ENCODE data around the gene HUWE1.

Gene HUWE1

GRCh38 chrX:53556868-53557267 lies 129.7 kb downstream of the HUWE1 start:
- Histone ChIP-seq H3K4me3 (IDR thresholded peaks at IDR 0.05; ENCODE audit: insufficient read depth, low read depth, low read length) (no peak overlapping the region), H4K20me1 (ENCODE audit: insufficient read depth) (no peaks in the 10 kb centered on the region), H3K4me1 (ENCODE audit: low read depth, poor library complexity, severe bottlenecking) (no peaks in the 10 kb centered on the region), H3K4me2 (no peak overlapping the region), H3K27me3 (ENCODE audit: insufficient read depth, low read depth) (no peaks in the 10 kb centered on the region), H3K79me2 (ENCODE audit: insufficient read depth, low read depth) (no peaks in the 10 kb centered on the region), H3K27ac (no peak overlapping the region), H3K9ac (no peak overlapping the region), H3K36me3 (ENCODE audit: insufficient read depth) (peaks cover 3% of the 10 kb centered on the region; the same call in 1 of the 2 replicates), H2AFZ (ENCODE audit: low read depth) (no peak overlapping the region)
- TF ChIP-seq CTCF (conservative IDR thresholded peaks at IDR 0.05; ENCODE audit: low read depth, low read length) = no peak

GRCh38 chrX:53550756-53551463 lies 135.6 kb downstream of the HUWE1 start:
- Histone ChIP-seq H3K4me1 (ENCODE audit: low read depth, poor library complexity, severe bottlenecking) (no peaks in the 10 kb centered on the region), H3K36me3 (ENCODE audit: insufficient read depth) (no peaks in the 10 kb centered on the region; the same call in 1 of the 2 replicates), H3K27ac (no peak overlapping the region), H3K4me2 (no peak overlapping the region), H4K20me1 (ENCODE audit: insufficient read depth) (no peaks in the 10 kb centered on the region), H3K27me3 (ENCODE audit: insufficient read depth, low read depth) (no peaks in the 10 kb centered on the region), H3K79me2 (ENCODE audit: insufficient read depth, low read depth) (no peaks in the 10 kb centered on the region), H2AFZ (ENCODE audit: low read depth) (no peak overlapping the region), H3K9ac (no peak overlapping the region), H3K4me3 (IDR thresholded peaks at IDR 0.05; ENCODE audit: insufficient read depth, low read depth, low read length) (no peak overlapping the region)
- no peak for TF ChIP-seq CTCF (conservative IDR thresholded peaks at IDR 0.05; ENCODE audit: low read depth, low read length)

- no peaks in the 10 kb centered on the region for H4K20me1 ChIP-seq (ENCODE audit: insufficient read depth)
- no peaks in the 10 kb centered on the region for H3K27me3 ChIP-seq (ENCODE audit: insufficient read depth, low read depth)
- TF ChIP-seq CTCF (conservative IDR thresholded peaks at IDR 0.05; ENCODE audit: low read depth, low read length) = no peak
- no peak overlapping the region for H3K4me2 ChIP-seq
- no peaks in the 10 kb centered on the region for H3K4me1 ChIP-seq (ENCODE audit: low read depth, poor library complexity, severe bottlenecking)
- H3K79me2 ChIP-seq (ENCODE audit: insufficient read depth, low read depth) = no peaks in the 10 kb centered on the region
- H2AFZ ChIP-seq (ENCODE audit: low read depth) = no peak overlapping the region
- H3K27ac ChIP-seq = no peak overlapping the region
- H3K4me3 ChIP-seq (IDR thresholded peaks at IDR 0.05; ENCODE audit: insufficient read depth, low read depth, low read length) = no peak overlapping the region
- no peaks in the 10 kb centered on the region; the same call in 1 of the 2 replicates for H3K36me3 ChIP-seq (ENCODE audit: insufficient read depth)
- H3K9ac ChIP-seq = no peak overlapping the region
Measured at GRCh38 chrX:53547668-53548067, 138.9 kb downstream of the HUWE1 start.

GRCh38 chrX:53544936-53545335 lies 141.6 kb downstream of the HUWE1 start:
- Histone ChIP-seq H2AFZ (ENCODE audit: low read depth) (no peak overlapping the region), H3K27ac (no peak overlapping the region), H3K4me2 (no peak overlapping the region), H3K36me3 (ENCODE audit: insufficient read depth) (no peaks in the 10 kb centered on the region; the same call in 1 of the 2 replicates), H3K4me1 (ENCODE audit: low read depth, poor library complexity, severe bottlenecking) (no peaks in the 10 kb centered on the region), H3K27me3 (ENCODE audit: insufficient read depth, low read depth) (no peaks in the 10 kb centered on the region), H3K9ac (no peak overlapping the region), H3K4me3 (IDR thresholded peaks at IDR 0.05; ENCODE audit: insufficient read depth, low read depth, low read length) (no peak overlapping the region), H3K79me2 (ENCODE audit: insufficient read depth, low read depth) (no peaks in the 10 kb centered on the region), H4K20me1 (ENCODE audit: insufficient read depth) (no peaks in the 10 kb centered on the region)
- TF ChIP-seq CTCF (conservative IDR thresholded peaks at IDR 0.05; ENCODE audit: low read depth, low read length) = no peak

All from KMS-11 (cell line).